ENCODE measurements around the gene SLC9A5. TPM values are rescaled to one million over a fixed set of nuclear protein-coding genes. Genes with fewer than 3 reads are reported as not detected.

The SLC9A5 gene
- total and polyA plus RNA-seq, 9 of the 15 experiments (the other 6 are each of a cell fraction or from before 2014, with no cell fraction given) = 0.06 to 3.1 (median 1.2) TPM

- TF ChIP-seq RAD51 (IDR thresholded peaks at IDR 0.05; ENCODE audit: borderline replicate concordance, low read depth) (peak; percentile 61), ZNF395 (CRISPR knock-in tag; IDR thresholded peaks at IDR 0.05) (no peak), ZNF75A (CRISPR knock-in tag; IDR thresholded peaks at IDR 0.05) (no peak), NR3C1 (CRISPR knock-in tag; IDR thresholded peaks at IDR 0.05) (no peak), MAZ (CRISPR knock-in tag; conservative IDR thresholded peaks at IDR 0.05 in 1 of 2, IDR thresholded peaks at IDR 0.05 in 1 of 2) (no peak), MYC (IDR thresholded peaks at IDR 0.05; ENCODE audit: low read depth, low read length) (peak; percentile 80), MYC (CRISPR knock-in tag; IDR thresholded peaks at IDR 0.05; ENCODE audit: borderline replicate concordance, low read depth) (no peak), CSDE1 (IDR thresholded peaks at IDR 0.05) (no peak), CREB1 (IDR thresholded peaks at IDR 0.05) (no peak; the same call in 1 of the 2 replicates), CREB1 (CRISPR knock-in tag; IDR thresholded peaks at IDR 0.05) (no peak), ELK1 (CRISPR knock-in tag; IDR thresholded peaks at IDR 0.05) (no peak), ARID1B (IDR thresholded peaks at IDR 0.05) (peak; percentile 67), ZNF354B (CRISPR knock-in tag; IDR thresholded peaks at IDR 0.05) (no peak), WHSC1 (IDR thresholded peaks at IDR 0.05; ENCODE audit: low read length) (no peak), HIVEP1 (CRISPR knock-in tag; IDR thresholded peaks at IDR 0.05) (no peak), MTA3 (IDR thresholded peaks at IDR 0.05; ENCODE audit: borderline replicate concordance) (peak; percentile 60; the same call in 1 of the 2 replicates), CHAMP1 (IDR thresholded peaks at IDR 0.05) (no peak), ZBTB2 (IDR thresholded peaks at IDR 0.05) (peak; percentile 38; the same call in 1 of the 2 replicates), EP300 (IDR thresholded peaks at IDR 0.05; ENCODE audit: low read length) (0 out of 2 replicates have a peak, but pooled peaks have one; percentile 31), RFX5 (IDR thresholded peaks at IDR 0.05; ENCODE audit: low read depth, low read length) (no peak), TFE3 (CRISPR knock-in tag; IDR thresholded peaks at IDR 0.05) (0 out of 2 replicates have a peak, but pooled peaks have one; percentile 8)
Measured at GRCh38 chr16:67216612-67217490, 31.9 kb upstream of the SLC9A5 start (continued).

Data from K562 (cell line).